H9 (cell line): Measurements from ENCODE around the gene PNPLA1. TPM values are rescaled to one million over a fixed set of nuclear protein-coding genes. Genes with fewer than 3 reads are reported as not detected.

Experiments
- DNase-seq: peaks from one replicate; pipeline ENCODE4 v3.0.0-alpha.2; 2017
- H2AFZ ChIP-seq: one replicate; pipeline ENCODE4 v1.6.1; 2013; ENCODE audit warnings: mild to moderate bottlenecking, low read length, control low read depth, moderate library complexity
- H2AK5ac ChIP-seq: 2 replicates; pipeline ENCODE4 v1.6.1; 2013; ENCODE audit warnings: low read length, control low read depth, mixed read lengths; ENCODE audit not compliant: insufficient read length
- H2BK120ac ChIP-seq: one replicate; pipeline ENCODE4 v1.6.1; 2013; ENCODE audit warnings: low read depth, mild to moderate bottlenecking, low read length, control low read depth, inconsistent platforms; ENCODE audit not compliant: poor library complexity, severe bottlenecking
- H2BK12ac ChIP-seq: 2 replicates; pipeline ENCODE4 v1.6.1; 2013; ENCODE audit warnings: low read length, control low read depth, mixed read lengths, low read depth; ENCODE audit not compliant: insufficient read length
- H2BK15ac ChIP-seq: 2 replicates; pipeline ENCODE4 v1.6.1; 2013; ENCODE audit warnings: low read depth, low read length, control low read depth
- H2BK20ac ChIP-seq: one replicate; pipeline ENCODE4 v1.6.1; 2013; ENCODE audit warnings: low read depth, mild to moderate bottlenecking, low read length, control low read depth, inconsistent platforms; ENCODE audit not compliant: poor library complexity, severe bottlenecking
- H2BK5ac ChIP-seq: 2 replicates; pipeline ENCODE4 v1.6.1; 2013; ENCODE audit warnings: low read length, control low read depth, mixed read lengths; ENCODE audit not compliant: insufficient read length
- H3K14ac ChIP-seq: 2 replicates; pipeline ENCODE4 v1.6.1; 2013; ENCODE audit warnings: low read length, control low read depth; ENCODE audit not compliant: insufficient read depth
- H3K18ac ChIP-seq: 2 replicates; pipeline ENCODE4 v1.6.1; 2013; ENCODE audit warnings: low read depth, mild to moderate bottlenecking, mixed read lengths, low read length, control low read depth; ENCODE audit not compliant: insufficient read length
- H3K23ac ChIP-seq: 2 replicates; pipeline ENCODE4 v1.6.1; 2013; ENCODE audit warnings: low read length, control low read depth, mixed read lengths, low read depth; ENCODE audit not compliant: insufficient read length
- H3K23me2 ChIP-seq: 2 replicates; pipeline ENCODE4 v1.6.1; 2013; ENCODE audit warnings: low read depth, mild to moderate bottlenecking, mixed read lengths, low read length, control low read depth; ENCODE audit not compliant: insufficient read length, poor library complexity, severe bottlenecking
- H3K27ac ChIP-seq: 2 replicates; pipeline ENCODE4 v1.5.1; 2013; ENCODE audit warnings: low read length, control low read depth, mixed read lengths, low read depth; ENCODE audit not compliant: insufficient read length
- H3K27me3 ChIP-seq: 2 replicates; pipeline ENCODE4 v1.6.1; 2013; ENCODE audit warnings: low read length, control low read depth, inconsistent platforms; ENCODE audit not compliant: insufficient read depth
- H3K4ac ChIP-seq: 2 replicates; pipeline ENCODE4 v1.6.1; 2013; ENCODE audit warnings: low read depth, mild to moderate bottlenecking, control low read depth, inconsistent platforms, low read length, moderate library complexity
- H3K4me1 ChIP-seq: 2 replicates; pipeline ENCODE4 v1.6.1; 2013; ENCODE audit warnings: low read length, control low read depth, inconsistent platforms; ENCODE audit not compliant: insufficient read depth
- H3K4me2 ChIP-seq: 2 replicates; pipeline ENCODE4 v1.6.1; 2013; ENCODE audit warnings: low read length, control low read depth, mixed read lengths; ENCODE audit not compliant: insufficient read length, insufficient read depth
- H3K56ac ChIP-seq: 2 replicates; pipeline ENCODE4 v1.6.1; 2013; ENCODE audit warnings: low read depth, mild to moderate bottlenecking, mixed read lengths, low read length, control low read depth; ENCODE audit not compliant: insufficient read length
- H3K79me1 ChIP-seq: 2 replicates; pipeline ENCODE4 v1.6.1; 2013; ENCODE audit warnings: low read depth, mild to moderate bottlenecking, moderate library complexity, low read length, control low read depth, inconsistent platforms; ENCODE audit not compliant: insufficient read depth, poor library complexity, severe bottlenecking
- H3K79me2 ChIP-seq: 2 replicates; pipeline ENCODE4 v1.6.1; 2013; ENCODE audit warnings: low read length, control low read depth, inconsistent platforms; ENCODE audit not compliant: insufficient read depth
- H3K9ac ChIP-seq: 2 replicates; pipeline ENCODE4 v1.6.1; 2013; ENCODE audit warnings: low read length, control low read depth, mixed read lengths; ENCODE audit not compliant: insufficient read length; ENCODE audit errors: extremely low read depth
- H3K9me3 ChIP-seq: one replicate; pipeline ENCODE4 v1.6.1; 2013; ENCODE audit warnings: low read depth, low read length, inconsistent platforms; ENCODE audit not compliant: control insufficient read depth
- H3T11ph ChIP-seq: one replicate; pipeline ENCODE4 v1.6.1; 2013; ENCODE audit warnings: mild to moderate bottlenecking, low read length, control low read depth, inconsistent platforms
- H4K20me1 ChIP-seq: one replicate; pipeline ENCODE4 v1.6.1; 2013; ENCODE audit not compliant: control insufficient read depth, insufficient read length, insufficient read depth
- H4K5ac ChIP-seq: 2 replicates; pipeline ENCODE4 v1.6.1; 2013; ENCODE audit warnings: low read depth, mild to moderate bottlenecking, mixed read lengths, low read length, control low read depth; ENCODE audit not compliant: insufficient read length
- H4K8ac ChIP-seq: replicated peaks from 2 replicates; pipeline ENCODE4 v1.6.1; 2013; ENCODE audit warnings: low read length, control low read depth, mixed read lengths, low read depth; ENCODE audit not compliant: insufficient read length
- H4K91ac ChIP-seq: 2 replicates; pipeline ENCODE4 v1.6.1; 2013; ENCODE audit warnings: low read depth, mild to moderate bottlenecking, moderate library complexity, mixed read lengths, low read length, control low read depth; ENCODE audit not compliant: insufficient read length
- H3K27ac Mint-ChIP-seq, 3 experiments: 2 replicates in 2 of 3; 3 replicates in 1 of 3; pipeline ENCODE4 v1.8.0; 2020 to 2021; ENCODE audit warnings: mixed read lengths in 3 of 3, mild to moderate bottlenecking in 1 of 3, moderate library complexity in 1 of 3
- H3K27me3 Mint-ChIP-seq: 2 replicates; pipeline ENCODE4 v1.8.0; 2021; ENCODE audit warnings: low read depth, mild to moderate bottlenecking, moderate library complexity, mixed read lengths
- H3K36me3 Mint-ChIP-seq, 3 experiments: 2 replicates in 2 of 3; 3 replicates in 1 of 3; pipeline ENCODE4 v1.8.0; 2020 to 2021; ENCODE audit warnings: low read depth in 3 of 3, mixed read lengths in 3 of 3; ENCODE audit not compliant: insufficient read depth in 1 of 3
- H3K4me1 Mint-ChIP-seq, 2 experiments: 2 replicates each; pipeline ENCODE4 v1.8.0; 2020; ENCODE audit warnings: mixed read lengths in 2 of 2
- H3K4me3 Mint-ChIP-seq, 2 experiments: 2 replicates in 1 of 2; 3 replicates in 1 of 2; pipeline ENCODE4 v1.8.0; 2020 to 2021; ENCODE audit warnings: mild to moderate bottlenecking in 2 of 2, mixed read lengths in 2 of 2, moderate library complexity in 1 of 2
- H3K9me3 Mint-ChIP-seq, 2 experiments: 2 replicates in 1 of 2; 3 replicates in 1 of 2; pipeline ENCODE4 v1.8.0; 2020; ENCODE audit warnings: mild to moderate bottlenecking in 2 of 2, mixed read lengths in 2 of 2, moderate library complexity in 1 of 2
- CTCF ChIP-seq: fragments of 200-600 bp; sonication (generic); conservative IDR thresholded peaks from 3 replicates; pipeline ENCODE4 v1.8.0; 2021; ENCODE audit warnings: antibody characterized with exemption, mild to moderate bottlenecking
- WGBS: extraction: QIAGEN DNeasy Blood & Tissue Kit; methylation state at CpG from one replicate; pipeline ENCODE4 v1.1.7; 2013; ENCODE audit warnings: missing lambda C conversion rate, low lambda C conversion rate, mixed read lengths; ENCODE audit not compliant: insufficient read length; ENCODE audit errors: extremely low coverage; 5-methylcytosine and 5-hydroxymethylcytosine counted together
- total RNA-seq: library from RNA; stranded (reverse); gene quantifications from 2 replicates; pipeline ENCODE4 v1.2.1, GENCODE V29; 2021

Gene PNPLA1
- total RNA-seq, 1 experiment from 2014 or later = 0.09 TPM

GRCh38 chr6:36273067-36273466 lies 3.2 kb downstream of the PNPLA1 start:
- Histone ChIP-seq H2AFZ (no peak overlapping the region), H4K5ac (no peak overlapping the region), H3K27ac (no peak overlapping the region), H3T11ph (no peak overlapping the region), H4K20me1 (no peaks in the 10 kb centered on the region), H3K4ac (no peak overlapping the region), H3K4me2 (no peak overlapping the region), H4K8ac (no peak overlapping the region), H3K79me2 (no peaks in the 10 kb centered on the region), H2BK5ac (no peak overlapping the region), H3K27me3 (no peaks in the 10 kb centered on the region; the same call in 1 of the 2 replicates), H3K4me1 (no peaks in the 10 kb centered on the region), H3K79me1 (no peaks in the 10 kb centered on the region), H2BK12ac (no peak overlapping the region), H3K23ac (no peak overlapping the region), H2AK5ac (no peak overlapping the region), H2BK120ac (no peak overlapping the region), H2BK15ac (no peak overlapping the region), H4K91ac (no peak overlapping the region), H3K23me2 (no peaks in the 10 kb centered on the region), H3K9ac (no peak overlapping the region), H2BK20ac (no peak overlapping the region), H3K14ac (no peak overlapping the region), H3K9me3 (no peaks in the 10 kb centered on the region), H3K56ac (no peak overlapping the region), H3K18ac (no peak overlapping the region)
- H3K27me3 Mint-ChIP-seq = peaks cover 10% of the 10 kb centered on the region
- H3K9me3 Mint-ChIP-seq = no peaks in the 10 kb centered on the region
- H3K27ac Mint-ChIP-seq = no peak overlapping the region
- TF ChIP-seq CTCF = no peak
- H3K4me3 Mint-ChIP-seq = no peak overlapping the region
- no peak for DNase-seq
- no CpG with 5 or more reads among the region's 5 CpGs for WGBS
- no peaks in the 10 kb centered on the region for H3K36me3 Mint-ChIP-seq
- H3K4me1 Mint-ChIP-seq = peaks cover 3 to 5% of the 10 kb centered on the region in 2 experiments; a peak in 3 of 4 replicates
